Measurements from ENCODE around the gene PAN3. TPM values are rescaled to one million over a fixed set of nuclear protein-coding genes. Genes with fewer than 3 reads are reported as not detected.
"Not testable (repeated sequence)": the region's sequence is repeated elsewhere in the genome, so short reads cannot be mapped to it uniquely, and the experiment has no call there.

The PAN3 gene
- total and polyA plus RNA-seq, 4 experiments from 2014 or later = 2.8 to 66.7 (median 36.4) TPM

- H3K4me1 ChIP-seq (ENCODE audit: insufficient read depth, low read length) = peaks cover 31% of the 10 kb centered on the region
- peaks cover 28 to 49% (median 33%) of the 10 kb centered on the region in 4 donors for H3K4me1 Mint-ChIP-seq
- ChIA-PET POLR2A (ENCODE audit: partially characterized antibody) (interaction anchor here (1.0 kb wide), 1 partner anchor 18 kb away, joined by 4 read pairs; no protein-coding TSS in a partner anchor), CTCF (ENCODE audit: partially characterized antibody) (interaction anchor here (0.7 kb wide), 1 partner anchor 77 kb away, joined by 3 read pairs; no protein-coding TSS in a partner anchor)
- peak overlapping the region; percentile 91 to 96 (median 96) for H3K4me3 Mint-ChIP-seq
- peak overlapping the region; percentile 67 to 99 (median 98) for H3K27ac Mint-ChIP-seq
- no peaks in the 10 kb centered on the region for H3K9me3 Mint-ChIP-seq
- H3K4me3 ChIP-seq (ENCODE audit: low read length in 2 of 2) = peak overlapping the region; percentile 31 to 67
- DNase-seq = peak in 1 of 5 donors; percentile 5
- H3K9me3 ChIP-seq (ENCODE audit: control insufficient read depth in 1 of 2, low read length in 2 of 2) = no peaks in the 10 kb centered on the region
- intact Hi-C loops (cut with micrococcal nuclease) = loop anchor here (5.0 to 10.0 kb wide), 7 partner anchors 40 to 1458 kb away; partner anchors contain the start of genes SLC46A3, SLC7A1 and USP12
- H3K27me3 ChIP-seq (ENCODE audit: insufficient read depth, low read length) = no peaks in the 10 kb centered on the region
- H3K36me3 ChIP-seq (ENCODE audit: insufficient read depth, low read length) = no peaks in the 10 kb centered on the region
- H3K27me3 Mint-ChIP-seq = peaks cover 0 to 2% of the 10 kb centered on the region in 2 donors
- peaks cover 0 to 13% of the 10 kb centered on the region in 2 donors for H3K36me3 Mint-ChIP-seq
- H3K27ac ChIP-seq (ENCODE audit: low read depth, low read length) = no peak overlapping the region
Measured at GRCh38 chr13:28136916-28137315, 1.4 kb upstream of the PAN3 start.

GRCh38 chr13:28137596-28137995, 749 bp upstream of the PAN3 start:
- intact Hi-C loops (cut with micrococcal nuclease) = loop anchor here (5.0 to 10.0 kb wide), 7 partner anchors 40 to 1457 kb away; partner anchors contain the start of genes SLC46A3, SLC7A1 and USP12
- no peaks in the 10 kb centered on the region for H3K36me3 ChIP-seq (ENCODE audit: insufficient read depth, low read length)
- no peaks in the 10 kb centered on the region for H3K27me3 ChIP-seq (ENCODE audit: insufficient read depth, low read length)
- peak overlapping the region; percentile 31 to 67 for H3K4me3 ChIP-seq (ENCODE audit: low read length in 2 of 2)
- Mint-ChIP-seq H3K27me3 (peaks cover 0 to 2% of the 10 kb centered on the region in 2 donors), H3K4me3 (peak overlapping the region; percentile 91 to 96 (median 96)), H3K9me3 (no peaks in the 10 kb centered on the region), H3K27ac (peak overlapping the region; percentile 93 to 99 (median 98)), H3K4me1 (peaks cover 34 to 56% (median 40%) of the 10 kb centered on the region in 4 donors), H3K36me3 (peaks cover 0 to 13% of the 10 kb centered on the region in 2 donors)
- CTCF ChIA-PET (ENCODE audit: partially characterized antibody) = interaction anchor here (0.7 kb wide), 1 partner anchor 78 kb away, joined by 3 read pairs; no protein-coding TSS in a partner anchor
- peak overlapping the region; percentile 97 for H3K27ac ChIP-seq (ENCODE audit: low read depth, low read length)
- peaks cover 38% of the 10 kb centered on the region for H3K4me1 ChIP-seq (ENCODE audit: insufficient read depth, low read length)
- POLR2A ChIA-PET (ENCODE audit: partially characterized antibody) = interaction anchor here (0.9 to 2.1 kb wide), 5 partner anchors 10 to 1951 kb away, joined by 3 to 10 read pairs (median 4); no protein-coding TSS in a partner anchor
- H3K9me3 ChIP-seq (ENCODE audit: control insufficient read depth in 1 of 2, low read length in 2 of 2) = no peaks in the 10 kb centered on the region
- DNase-seq = no peak

GRCh38 chr13:28138756-28139470, 568 bp downstream of the PAN3 start:
- POLR2A ChIA-PET (ENCODE audit: partially characterized antibody) = interaction anchor here (0.6 to 2.8 kb wide), 17 partner anchors 9 to 1953 kb away, joined by 3 to 17 read pairs (median 4); partner anchors contain the start of genes GTF3A, POLR1D, POMP and RNF6
- Histone ChIP-seq H3K9me3 (ENCODE audit: control insufficient read depth in 1 of 2, low read length in 2 of 2) (no peaks in the 10 kb centered on the region), H3K4me1 (ENCODE audit: insufficient read depth, low read length) (peaks cover 51% of the 10 kb centered on the region), H3K36me3 (ENCODE audit: insufficient read depth, low read length) (no peaks in the 10 kb centered on the region), H3K27ac (ENCODE audit: low read depth, low read length) (peak overlapping the region; percentile 97), H3K4me3 (ENCODE audit: low read length in 2 of 2) (peak overlapping the region; percentile 62 to 67), H3K27me3 (ENCODE audit: insufficient read depth, low read length) (no peaks in the 10 kb centered on the region)
- Mint-ChIP-seq H3K4me3 (peak overlapping the region; percentile 91 to 99 (median 96)), H3K9me3 (no peaks in the 10 kb centered on the region), H3K36me3 (peaks cover 0 to 14% of the 10 kb centered on the region in 2 donors), H3K27ac (peak overlapping the region; percentile 93 to 99 (median 97)), H3K27me3 (peaks cover 0 to 2% of the 10 kb centered on the region in 2 donors), H3K4me1 (peaks cover 41 to 69% (median 49%) of the 10 kb centered on the region in 4 donors)
- CTCF ChIA-PET (ENCODE audit: partially characterized antibody) = interaction anchor here (0.9 to 1.0 kb wide), 2 partner anchors 18 to 52 kb away, joined by 3 read pairs; no protein-coding TSS in a partner anchor
- intact Hi-C loops (cut with micrococcal nuclease) = loop anchor here (1.0 to 10.0 kb wide), 12 partner anchors 38 to 1916 kb away; partner anchors contain the start of genes GTF3A, MTIF3, POMP and RNF6
- peak; percentile 85 to 96 (median 88) for DNase-seq

GRCh38 chr13:28140433-28141125, 2.2 kb downstream of the PAN3 start:
- Histone ChIP-seq H3K27me3 (ENCODE audit: insufficient read depth, low read length) (no peaks in the 10 kb centered on the region), H3K4me3 (ENCODE audit: low read length in 2 of 2) (peak overlapping the region in 1 of 2 donors; percentile 67), H3K36me3 (ENCODE audit: insufficient read depth, low read length) (no peaks in the 10 kb centered on the region), H3K4me1 (ENCODE audit: insufficient read depth, low read length) (peaks cover 56% of the 10 kb centered on the region), H3K27ac (ENCODE audit: low read depth, low read length) (no peak overlapping the region), H3K9me3 (ENCODE audit: control insufficient read depth in 1 of 2, low read length in 2 of 2) (no peaks in the 10 kb centered on the region)
- Mint-ChIP-seq H3K4me1 (peaks cover 41 to 69% (median 49%) of the 10 kb centered on the region in 4 donors), H3K27me3 (peaks cover 0 to 2% of the 10 kb centered on the region in 2 donors), H3K4me3 (peak overlapping the region; percentile 91 to 99 (median 94)), H3K36me3 (peaks cover 0 to 17% of the 10 kb centered on the region in 2 donors), H3K9me3 (no peaks in the 10 kb centered on the region), H3K27ac (peak overlapping the region in 6 of 7 donors; percentile 93 to 99 (median 97))
- intact Hi-C loops (cut with micrococcal nuclease) = no loop called here
- POLR2A ChIA-PET (ENCODE audit: partially characterized antibody) = interaction anchor here (1.0 to 2.8 kb wide), 6 partner anchors 17 to 890 kb away, joined by 3 to 17 read pairs (median 4); partner anchors contain the start of genes GTF3A, LNX2 and POMP
- CTCF ChIA-PET (ENCODE audit: partially characterized antibody) = interaction anchor here (0.8 kb wide), 1 partner anchor 21 kb away, joined by 3 read pairs; no protein-coding TSS in a partner anchor
- DNase-seq = no peak

GRCh38 chr13:28141542-28141941, 3.2 kb downstream of the PAN3 start:
- H3K4me1 ChIP-seq (ENCODE audit: insufficient read depth, low read length) = peaks cover 59% of the 10 kb centered on the region
- H3K4me3 ChIP-seq (ENCODE audit: low read length in 2 of 2); CTCF ChIA-PET (ENCODE audit: partially characterized antibody); H3K27ac ChIP-seq (ENCODE audit: low read depth, low read length); DNase-seq; intact Hi-C loops (cut with micrococcal nuclease); H3K9me3 Mint-ChIP-seq; H3K27me3 ChIP-seq (ENCODE audit: insufficient read depth, low read length); H3K9me3 ChIP-seq (ENCODE audit: control insufficient read depth in 1 of 2, low read length in 2 of 2); H3K36me3 ChIP-seq (ENCODE audit: insufficient read depth, low read length); H3K27me3 Mint-ChIP-seq: not testable (repeated sequence)
- H3K4me3 Mint-ChIP-seq = peak overlapping the region in 7 of 8 donors; percentile 49 to 84 (median 67)
- H3K36me3 Mint-ChIP-seq = peaks cover 0 to 17% of the 10 kb centered on the region in 2 donors
- peak overlapping the region in 5 of 7 donors; percentile 1 to 87 (median 63) for H3K27ac Mint-ChIP-seq
- H3K4me1 Mint-ChIP-seq = peaks cover 43 to 72% (median 51%) of the 10 kb centered on the region in 4 donors
- POLR2A ChIA-PET (ENCODE audit: partially characterized antibody) = interaction anchor here (1.1 kb wide), 1 partner anchor 517 kb away, joined by 3 read pairs; the partner anchor contains the start of gene POMP

- CTCF ChIA-PET (ENCODE audit: partially characterized antibody) = interaction anchor here (0.8 kb wide), 1 partner anchor 783 kb away, joined by 4 read pairs; no protein-coding TSS in a partner anchor
- Mint-ChIP-seq H3K4me1 (peaks cover 46 to 75% (median 60%) of the 10 kb centered on the region in 4 donors), H3K27me3 (no peaks in the 10 kb centered on the region), H3K36me3 (peaks cover 0 to 13% of the 10 kb centered on the region in 2 donors), H3K4me3 (no peak overlapping the region), H3K27ac (no peak overlapping the region), H3K9me3 (no peaks in the 10 kb centered on the region)
- Histone ChIP-seq H3K27me3 (ENCODE audit: insufficient read depth, low read length) (no peaks in the 10 kb centered on the region), H3K4me3 (ENCODE audit: low read length in 2 of 2) (no peak overlapping the region), H3K27ac (ENCODE audit: low read depth, low read length) (no peak overlapping the region), H3K36me3 (ENCODE audit: insufficient read depth, low read length) (no peaks in the 10 kb centered on the region), H3K9me3 (ENCODE audit: control insufficient read depth in 1 of 2, low read length in 2 of 2) (no peaks in the 10 kb centered on the region), H3K4me1 (ENCODE audit: insufficient read depth, low read length) (peaks cover 78% of the 10 kb centered on the region)
- POLR2A ChIA-PET (ENCODE audit: partially characterized antibody) = no interaction called here
- intact Hi-C loops (cut with micrococcal nuclease) = no loop called here
- DNase-seq = no peak
Measured at GRCh38 chr13:28145049-28145448, 6.7 kb downstream of the PAN3 start.
